ENCODE measurements around the gene MARCHF6.
"Not testable (repeated sequence)": the region's sequence is repeated elsewhere in the genome, so short reads cannot be mapped to it uniquely, and the experiment has no call there.

The MARCHF6 gene, protein sequence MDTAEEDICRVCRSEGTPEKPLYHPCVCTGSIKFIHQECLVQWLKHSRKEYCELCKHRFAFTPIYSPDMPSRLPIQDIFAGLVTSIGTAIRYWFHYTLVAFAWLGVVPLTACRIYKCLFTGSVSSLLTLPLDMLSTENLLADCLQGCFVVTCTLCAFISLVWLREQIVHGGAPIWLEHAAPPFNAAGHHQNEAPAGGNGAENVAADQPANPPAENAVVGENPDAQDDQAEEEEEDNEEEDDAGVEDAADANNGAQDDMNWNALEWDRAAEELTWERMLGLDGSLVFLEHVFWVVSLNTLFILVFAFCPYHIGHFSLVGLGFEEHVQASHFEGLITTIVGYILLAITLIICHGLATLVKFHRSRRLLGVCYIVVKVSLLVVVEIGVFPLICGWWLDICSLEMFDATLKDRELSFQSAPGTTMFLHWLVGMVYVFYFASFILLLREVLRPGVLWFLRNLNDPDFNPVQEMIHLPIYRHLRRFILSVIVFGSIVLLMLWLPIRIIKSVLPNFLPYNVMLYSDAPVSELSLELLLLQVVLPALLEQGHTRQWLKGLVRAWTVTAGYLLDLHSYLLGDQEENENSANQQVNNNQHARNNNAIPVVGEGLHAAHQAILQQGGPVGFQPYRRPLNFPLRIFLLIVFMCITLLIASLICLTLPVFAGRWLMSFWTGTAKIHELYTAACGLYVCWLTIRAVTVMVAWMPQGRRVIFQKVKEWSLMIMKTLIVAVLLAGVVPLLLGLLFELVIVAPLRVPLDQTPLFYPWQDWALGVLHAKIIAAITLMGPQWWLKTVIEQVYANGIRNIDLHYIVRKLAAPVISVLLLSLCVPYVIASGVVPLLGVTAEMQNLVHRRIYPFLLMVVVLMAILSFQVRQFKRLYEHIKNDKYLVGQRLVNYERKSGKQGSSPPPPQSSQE

DNA sequence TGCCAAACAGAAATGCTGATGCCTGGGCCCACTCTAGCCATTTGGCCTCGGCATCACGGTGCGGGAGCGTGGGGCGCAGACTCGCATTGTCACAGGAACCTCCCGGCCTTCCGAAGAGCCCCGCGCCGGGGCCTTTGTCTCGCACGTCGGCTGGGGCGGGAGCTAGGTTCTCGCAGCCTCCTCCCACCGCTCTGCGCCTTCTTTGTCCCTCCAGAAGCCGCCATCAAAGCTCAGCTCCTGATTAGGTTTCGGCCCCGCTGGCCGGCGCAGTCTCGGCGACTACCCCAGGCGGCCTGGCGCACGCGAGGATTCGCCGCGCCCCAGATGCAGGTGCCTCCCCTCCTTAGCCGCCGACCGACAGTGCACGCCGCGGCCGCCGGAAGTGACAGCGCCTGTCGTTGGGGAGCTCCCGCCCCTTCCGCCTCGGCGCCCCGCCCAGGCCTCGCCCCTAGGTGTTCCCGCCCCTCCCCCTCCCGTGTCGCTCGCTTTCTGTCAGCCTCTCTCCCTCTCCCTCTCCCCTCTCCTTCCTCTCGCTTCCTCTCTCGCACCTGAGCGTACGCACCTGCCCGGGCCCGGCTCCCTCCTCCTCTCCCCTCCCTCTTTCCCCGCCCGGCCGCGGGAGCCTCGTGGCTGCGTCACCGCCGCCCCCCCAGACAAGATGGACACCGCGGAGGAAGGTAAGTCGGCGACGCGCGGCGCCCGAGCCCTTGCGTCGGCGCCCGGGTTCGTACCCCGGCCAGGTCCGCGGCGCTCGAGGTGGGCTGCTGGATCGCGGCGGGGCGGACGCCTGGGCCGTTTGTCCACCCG, at the start of gene MARCHF6:
TSS of gene MARCHF6 (plus strand) at position 455 of the 807 bp plus-strand sequence. CDS start at position 659, 204 bp downstream.
- Mint-ChIP-seq H3K27me3 (no peaks in the 10 kb centered on the region), H3K36me3 (ENCODE audit: low read depth) (peaks cover 10% of the 10 kb centered on the region), H3K9me3 (no peaks in the 10 kb centered on the region), H3K4me3 (peak within 1 kb of the TSS; percentile 98), H3K4me1 (peaks cover 48% of the 10 kb centered on the region), H3K27ac (peak within 1 kb of the TSS; percentile 97)
- ATAC-seq, result peak; percentile 83
- peak; percentile 97 for DNase-seq

DNA sequence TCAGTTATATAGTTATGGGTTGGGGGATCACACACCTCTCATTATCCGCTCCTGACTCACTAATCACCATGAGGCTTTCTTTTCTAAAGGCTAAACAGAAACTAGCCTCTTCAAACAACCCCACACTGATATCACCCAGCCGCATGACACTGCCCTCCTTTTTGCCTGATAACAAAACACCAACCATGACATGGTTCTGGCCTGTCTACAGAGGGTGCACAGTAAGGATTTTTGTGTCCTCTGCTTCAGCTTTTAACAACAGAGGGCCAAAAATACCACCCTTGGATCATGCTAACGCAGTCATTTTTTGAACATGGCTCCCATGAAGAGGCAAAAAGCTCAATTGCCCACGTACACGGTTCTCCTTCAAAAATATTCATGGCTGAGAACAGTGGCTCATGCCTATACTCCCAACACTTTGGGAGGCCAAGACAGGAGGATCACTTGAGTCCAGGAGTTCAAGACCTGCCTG, 49.8 kb upstream of the MARCHF6 start:
- Mint-ChIP-seq H3K4me3 (no peak overlapping the region), H3K9me3 (no peaks in the 10 kb centered on the region), H3K27ac (no peak overlapping the region), H3K27me3 (peaks cover 23% of the 10 kb centered on the region), H3K4me1 (peaks cover 5% of the 10 kb centered on the region), H3K36me3 (ENCODE audit: low read depth) (no peaks in the 10 kb centered on the region)
- no peak for DNase-seq
- no peak for ATAC-seq

DNA sequence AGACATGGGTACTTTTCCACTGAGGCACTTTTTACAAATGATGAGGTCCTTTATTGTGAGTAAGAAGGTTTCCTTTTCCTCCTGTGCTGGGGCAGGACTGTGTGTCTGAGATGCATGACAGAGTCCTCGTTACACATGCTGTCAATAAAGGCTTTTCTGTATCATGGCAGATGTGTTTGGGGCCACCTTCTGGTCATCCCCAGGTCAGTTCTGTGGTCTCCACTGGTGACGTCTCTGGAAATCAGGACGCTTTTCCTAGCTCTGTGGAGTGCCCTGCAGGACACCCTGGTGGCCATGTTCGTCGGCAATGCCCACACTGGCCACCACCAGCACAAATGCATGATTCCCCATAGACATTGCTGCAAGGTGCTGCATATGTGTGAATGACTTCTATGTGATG, 48.6 kb upstream of the MARCHF6 start:
- peaks cover 6% of the 10 kb centered on the region for H3K4me1 Mint-ChIP-seq
- no peaks in the 10 kb centered on the region for H3K36me3 Mint-ChIP-seq (ENCODE audit: low read depth)
- no peaks in the 10 kb centered on the region for H3K9me3 Mint-ChIP-seq
- no peak for ATAC-seq
- H3K4me3 Mint-ChIP-seq, result no peak overlapping the region
- peaks cover 26% of the 10 kb centered on the region for H3K27me3 Mint-ChIP-seq
- no peak overlapping the region for H3K27ac Mint-ChIP-seq
- no peak for DNase-seq

DNA sequence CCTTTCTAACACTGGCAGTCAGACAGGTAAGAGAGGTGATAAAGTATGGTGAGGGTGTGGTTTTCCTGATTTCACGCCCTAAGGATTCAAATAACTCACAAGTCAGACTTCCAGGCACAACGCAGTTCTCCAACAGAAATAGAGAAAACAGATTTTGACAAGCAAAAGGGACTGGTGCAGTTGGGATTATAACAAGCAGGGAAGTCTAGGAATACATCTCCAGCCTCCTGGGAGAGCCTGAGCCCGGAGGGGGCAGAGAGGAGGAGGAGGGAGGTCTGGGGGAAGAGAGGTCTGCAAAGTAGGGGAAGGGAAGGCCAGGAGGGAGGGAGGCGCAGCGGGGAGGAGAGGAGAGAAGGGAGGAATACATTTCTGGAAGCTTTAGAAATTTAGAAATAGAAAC, 47.4 kb upstream of the MARCHF6 start:
- no peak for ATAC-seq
- H3K36me3 Mint-ChIP-seq (ENCODE audit: low read depth), result no peaks in the 10 kb centered on the region
- H3K9me3 Mint-ChIP-seq, result no peaks in the 10 kb centered on the region
- peaks cover 10% of the 10 kb centered on the region for H3K4me1 Mint-ChIP-seq
- H3K27ac Mint-ChIP-seq, result no peak overlapping the region
- peaks cover 28% of the 10 kb centered on the region for H3K27me3 Mint-ChIP-seq
- H3K4me3 Mint-ChIP-seq, result no peak overlapping the region
- DNase-seq, result no peak

DNA sequence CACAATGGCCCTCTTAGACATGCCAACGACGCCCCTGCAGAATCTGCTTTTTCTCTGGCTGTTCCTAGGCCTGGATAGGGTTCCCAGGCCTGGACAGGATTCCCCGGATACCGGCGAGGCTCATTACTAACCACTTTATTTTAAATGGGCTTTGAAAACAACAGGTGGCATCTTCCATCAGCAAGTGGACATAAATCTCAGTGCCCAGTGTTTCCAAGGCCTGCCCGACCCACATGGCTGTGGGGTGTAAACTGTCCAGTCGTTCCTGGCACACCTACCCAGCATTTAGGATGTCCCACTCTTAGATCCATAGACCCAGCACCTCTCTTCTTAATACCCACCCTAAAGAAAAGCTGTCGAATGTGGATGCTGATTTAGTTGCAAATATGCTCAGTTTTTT, 46.7 kb upstream of the MARCHF6 start:
- H3K36me3 Mint-ChIP-seq (ENCODE audit: low read depth), result no peaks in the 10 kb centered on the region
- peaks cover 28% of the 10 kb centered on the region for H3K27me3 Mint-ChIP-seq
- peak overlapping the region; percentile 76 for H3K4me3 Mint-ChIP-seq
- ATAC-seq (no peak), DNase-seq (no peak)
- H3K27ac Mint-ChIP-seq, result no peak overlapping the region
- no peaks in the 10 kb centered on the region for H3K9me3 Mint-ChIP-seq
- H3K4me1 Mint-ChIP-seq, result peaks cover 10% of the 10 kb centered on the region

DNA sequence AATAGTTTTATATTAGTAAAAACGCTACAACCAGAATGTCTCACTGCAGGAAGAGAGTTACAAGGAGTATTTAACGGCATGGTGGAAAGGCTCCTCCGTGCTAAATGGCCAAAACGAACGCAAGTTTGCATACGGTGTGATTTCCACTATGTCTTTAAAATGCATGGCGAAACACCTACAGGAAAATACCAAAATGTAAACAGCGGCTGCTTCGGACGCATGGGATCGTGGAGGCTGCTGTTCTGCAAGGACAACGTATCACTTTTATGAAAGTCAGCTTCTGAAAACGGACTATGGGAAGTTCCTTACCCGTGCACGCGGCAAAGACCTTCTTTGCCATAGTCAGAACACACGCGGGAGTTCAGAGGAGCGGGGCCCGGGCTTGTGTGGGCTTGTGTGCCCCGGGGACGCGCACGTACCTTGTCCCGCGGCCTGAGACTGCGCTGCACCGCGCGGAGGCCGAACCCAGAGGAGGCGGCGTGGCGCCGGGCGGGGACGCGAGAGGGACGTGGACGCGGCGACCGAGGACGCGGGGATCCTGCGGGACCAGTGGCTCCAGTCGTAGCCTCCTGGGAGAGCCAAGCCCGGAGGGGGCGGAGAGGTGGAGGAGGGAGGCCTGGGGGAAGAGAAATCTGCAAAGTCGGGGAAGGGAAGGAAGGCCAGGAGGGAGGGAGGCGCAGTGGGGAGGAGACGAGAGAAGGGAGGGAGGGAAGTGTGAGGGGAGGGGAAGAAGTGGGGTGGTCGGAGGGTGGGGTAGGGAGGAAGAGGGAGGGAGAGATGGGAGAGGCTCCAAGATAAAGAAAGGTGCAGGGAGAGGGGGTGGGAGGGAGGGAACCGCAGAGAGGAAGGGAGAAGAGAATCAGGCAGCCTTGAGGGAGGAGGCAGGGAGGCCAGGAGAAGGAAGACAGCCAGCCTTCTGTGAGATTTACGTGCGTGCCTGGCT, 46.0 kb upstream of the MARCHF6 start, which contains the start of gene CMBL:
TSS of gene CMBL (minus strand) at position 697 of the 943 bp plus-strand sequence. CDS start 17,140 bp downstream, outside the sequence.
- no peaks in the 10 kb centered on the region for H3K9me3 Mint-ChIP-seq
- H3K4me1 Mint-ChIP-seq, result peaks cover 10% of the 10 kb centered on the region
- H3K27me3 Mint-ChIP-seq, result peaks cover 28% of the 10 kb centered on the region
- DNase-seq (peak; percentile 40), ATAC-seq (peak; percentile 66)
- peak within 1 kb of the TSS; percentile 76 for H3K4me3 Mint-ChIP-seq
- H3K27ac Mint-ChIP-seq, result no peak within 1 kb of the TSS
- H3K36me3 Mint-ChIP-seq (ENCODE audit: low read depth), result no peaks in the 10 kb centered on the region

DNA sequence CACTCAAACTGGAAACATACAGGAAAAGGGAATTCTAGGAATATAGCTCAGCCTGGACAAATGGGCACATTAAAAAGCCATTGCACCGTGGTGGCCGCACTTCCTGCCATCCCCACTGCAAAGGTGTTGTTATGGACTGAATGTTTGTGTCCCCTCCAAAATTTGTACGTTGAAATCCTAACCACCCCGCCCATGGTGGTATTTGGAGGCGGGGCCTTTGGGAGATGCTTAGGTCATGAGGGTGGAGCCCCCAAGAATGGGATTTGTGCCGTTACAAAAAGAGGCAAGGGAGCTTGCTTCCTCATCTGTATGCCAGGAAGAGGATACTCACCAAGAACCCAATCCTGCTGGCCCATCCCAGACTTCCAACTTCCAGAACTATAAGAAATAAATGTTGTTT, 44.7 kb upstream of the MARCHF6 start:
- Mint-ChIP-seq H3K4me3 (peak overlapping the region; percentile 13), H3K4me1 (peaks cover 10% of the 10 kb centered on the region), H3K27me3 (peaks cover 27% of the 10 kb centered on the region)

DNA sequence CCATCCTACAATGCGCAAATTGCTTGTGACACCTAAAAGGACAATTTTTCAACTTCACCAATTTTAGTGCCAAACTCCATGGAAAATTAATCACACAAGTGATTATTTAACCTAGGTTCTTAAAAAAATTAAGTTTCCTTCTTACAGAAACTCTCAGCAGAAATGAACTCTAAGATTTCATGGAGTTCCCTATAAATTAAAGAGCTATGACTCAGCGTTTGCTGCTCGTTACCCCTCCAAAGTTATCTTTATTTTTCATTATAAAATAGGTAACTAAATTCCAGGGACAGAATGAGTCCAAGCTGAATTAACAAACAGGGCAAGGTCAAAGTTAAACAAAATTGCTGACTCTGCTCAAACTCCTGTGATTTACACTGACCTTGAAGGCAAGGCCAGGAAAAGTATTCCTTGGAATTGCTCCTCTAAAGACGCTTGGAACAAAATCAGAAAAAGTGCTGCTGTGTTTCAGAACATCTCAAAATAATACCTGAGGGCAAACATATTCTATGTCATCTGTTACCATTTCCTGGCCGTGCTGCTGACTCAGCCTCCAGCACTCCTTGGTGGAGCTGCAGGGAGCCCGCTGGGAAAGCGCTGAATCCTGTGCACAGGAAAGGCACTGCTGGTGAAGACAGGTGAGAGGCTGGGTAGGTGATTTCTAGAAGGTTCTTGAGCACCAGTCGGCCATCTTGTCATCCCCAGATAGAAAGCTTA, 43.3 kb upstream of the MARCHF6 start:
- no peak for DNase-seq
- Mint-ChIP-seq H3K27ac (no peak overlapping the region), H3K4me3 (no peak overlapping the region), H3K36me3 (ENCODE audit: low read depth) (no peaks in the 10 kb centered on the region), H3K9me3 (no peaks in the 10 kb centered on the region), H3K4me1 (peaks cover 10% of the 10 kb centered on the region), H3K27me3 (peaks cover 27% of the 10 kb centered on the region)
- no peak for ATAC-seq

More for the DNA sequence above, 44.7 kb upstream of the MARCHF6 start:
- DNase-seq (no peak), ATAC-seq (no peak)
- Mint-ChIP-seq H3K27ac (no peak overlapping the region), H3K36me3 (ENCODE audit: low read depth) (no peaks in the 10 kb centered on the region), H3K9me3 (no peaks in the 10 kb centered on the region)

DNA sequence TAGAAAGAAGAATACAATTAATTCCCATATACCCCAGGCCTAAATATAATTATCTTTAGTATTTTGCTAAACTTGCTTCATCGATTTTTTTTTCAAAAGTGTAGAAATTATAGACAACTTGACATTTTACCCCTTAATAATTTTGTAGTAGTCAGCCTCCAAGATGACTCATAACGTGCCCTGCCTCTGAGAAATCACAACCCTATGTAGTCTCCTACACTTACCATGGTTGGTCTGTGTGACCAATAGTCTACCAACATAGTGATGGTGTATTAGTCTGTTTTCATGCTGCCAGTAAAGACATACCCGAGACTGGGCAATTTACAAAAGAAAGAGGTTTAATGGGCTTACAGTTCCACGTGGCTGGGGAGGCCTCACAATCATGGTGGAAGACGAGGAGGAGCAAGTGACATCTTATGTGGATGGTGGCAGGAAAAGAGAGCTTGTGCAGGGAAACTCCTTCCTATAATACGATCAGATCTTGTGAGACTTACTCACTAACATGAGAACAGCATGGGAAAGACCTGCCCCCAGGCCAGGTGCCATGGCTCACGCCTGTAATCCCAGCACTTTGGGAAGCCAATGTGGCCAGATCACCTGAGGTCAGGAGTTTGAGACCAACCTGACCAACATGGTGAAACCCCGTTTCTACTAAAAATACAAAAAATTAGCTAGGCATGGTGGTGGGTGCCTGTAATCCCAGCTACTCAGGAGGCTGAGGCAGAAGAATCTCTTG, 42.5 kb upstream of the MARCHF6 start:
- peaks cover 24% of the 10 kb centered on the region for H3K27me3 Mint-ChIP-seq
- DNase-seq; H3K4me3 Mint-ChIP-seq; H3K9me3 Mint-ChIP-seq; H3K27ac Mint-ChIP-seq; H3K36me3 Mint-ChIP-seq (ENCODE audit: low read depth): not testable (repeated sequence)
- peaks cover 10% of the 10 kb centered on the region for H3K4me1 Mint-ChIP-seq
- peak; percentile 75 for ATAC-seq

DNA sequence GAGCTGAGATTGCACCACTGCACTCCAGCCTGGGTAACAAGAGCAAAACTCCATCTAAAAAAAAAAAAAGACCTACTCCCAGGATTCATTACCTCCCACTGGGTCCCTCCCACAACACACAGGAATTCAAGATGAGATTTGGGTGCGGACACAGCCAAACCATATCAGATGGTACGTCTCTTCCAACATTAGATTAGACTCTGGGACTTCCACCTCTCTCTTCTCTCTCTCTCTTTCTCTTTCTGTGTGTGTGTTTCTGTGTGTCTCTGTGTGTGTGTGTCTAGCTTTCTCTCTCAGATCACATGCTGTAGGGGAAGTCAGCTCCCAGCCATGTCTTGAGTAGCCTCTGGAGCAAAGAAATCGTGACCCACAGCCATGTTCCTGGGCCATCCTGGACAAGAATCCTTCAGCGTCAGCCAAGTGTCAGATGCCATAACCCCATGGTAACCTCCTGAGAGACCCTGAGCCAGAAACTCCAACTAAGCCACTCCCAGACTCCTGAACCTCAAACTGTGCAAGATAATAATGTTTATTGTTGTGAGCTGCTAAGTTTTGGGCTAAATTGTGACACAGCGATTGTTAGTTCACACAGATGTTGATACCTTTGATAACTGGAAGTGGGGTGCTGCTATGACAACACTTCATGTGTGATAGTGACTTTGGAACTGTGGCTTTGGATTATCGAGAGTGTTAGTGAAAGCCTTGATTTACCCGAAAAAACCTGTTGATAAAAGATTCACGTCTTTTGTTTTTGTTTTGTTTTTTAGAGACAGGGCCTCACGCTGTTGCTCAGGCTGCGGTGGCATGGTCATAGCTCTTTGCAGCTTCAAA, 41.7 kb upstream of the MARCHF6 start:
- no peak for ATAC-seq
- peaks cover 18% of the 10 kb centered on the region for H3K27me3 Mint-ChIP-seq
- no peak for DNase-seq
- H3K4me1 Mint-ChIP-seq, result peaks cover 10% of the 10 kb centered on the region
- H3K4me3 Mint-ChIP-seq, result no peak overlapping the region
- H3K36me3 Mint-ChIP-seq (ENCODE audit: low read depth), result no peaks in the 10 kb centered on the region
- H3K27ac Mint-ChIP-seq, result no peak overlapping the region
- H3K9me3 Mint-ChIP-seq, result no peaks in the 10 kb centered on the region

DNA sequence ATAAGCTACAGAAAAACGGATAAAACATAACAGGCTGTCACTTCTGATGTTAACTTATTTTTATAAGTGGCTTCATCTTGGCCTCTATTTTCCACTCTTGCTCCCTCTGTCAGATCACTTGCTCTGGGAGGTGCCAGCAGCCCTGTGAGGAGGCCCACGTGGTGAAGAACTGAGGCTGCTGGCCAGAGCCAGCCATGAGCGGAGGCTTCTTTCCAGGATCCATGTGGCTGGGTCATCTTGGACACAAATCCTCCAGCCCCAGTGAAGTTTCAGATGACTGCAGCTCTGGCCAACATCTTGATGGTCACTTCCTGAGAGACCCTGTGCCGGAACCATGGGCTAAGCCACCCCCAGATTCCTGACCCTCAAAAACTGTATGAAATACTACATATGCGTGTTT, 38.3 kb upstream of the MARCHF6 start:
- H3K9me3 Mint-ChIP-seq, result no peaks in the 10 kb centered on the region
- DNase-seq (no peak), ATAC-seq (no peak)
- H3K4me3 Mint-ChIP-seq, result no peak overlapping the region
- no peaks in the 10 kb centered on the region for H3K36me3 Mint-ChIP-seq (ENCODE audit: low read depth)
- peaks cover 4% of the 10 kb centered on the region for H3K4me1 Mint-ChIP-seq
- peaks cover 2% of the 10 kb centered on the region for H3K27me3 Mint-ChIP-seq
- H3K27ac Mint-ChIP-seq, result no peak overlapping the region

Measured in activated naive CD8-positive, alpha-beta T cell treated with anti-CD3 and anti-CD28 coated beads, Interleukin-2, amount 50 U/mL, for 24 hours (primary cell).